Muscle of arm (tissue), 12 donors: ENCODE results near the gene BATF2. TPM values are rescaled to one million over a fixed set of nuclear protein-coding genes. Genes with fewer than 3 reads are reported as not detected.
A peak's percentile ranks its signal among the peaks of the same experiment; 100 is the strongest.
"Not testable (repeated sequence)": the region's sequence is repeated elsewhere in the genome, so short reads cannot be mapped to it uniquely, and the experiment has no call there.

Source experiments
- DNase-seq: peaks from one replicate; pipeline ENCODE4 v3.0.0-alpha.2; 2013
- polyA plus RNA-seq, 12 donors: library from polyadenylated mRNA; unstranded; fragments of 120-200 nt; gene quantifications; one replicate each; pipeline ENCODE4 v1.2.1, GENCODE V29; 2013; ENCODE audit not compliant: insufficient read length in 12 of 12

Gene BATF2
- polyA plus RNA-seq, 12 donors = 0.40 to 1.3 (median 0.79) TPM; not detected in 2

DNA sequence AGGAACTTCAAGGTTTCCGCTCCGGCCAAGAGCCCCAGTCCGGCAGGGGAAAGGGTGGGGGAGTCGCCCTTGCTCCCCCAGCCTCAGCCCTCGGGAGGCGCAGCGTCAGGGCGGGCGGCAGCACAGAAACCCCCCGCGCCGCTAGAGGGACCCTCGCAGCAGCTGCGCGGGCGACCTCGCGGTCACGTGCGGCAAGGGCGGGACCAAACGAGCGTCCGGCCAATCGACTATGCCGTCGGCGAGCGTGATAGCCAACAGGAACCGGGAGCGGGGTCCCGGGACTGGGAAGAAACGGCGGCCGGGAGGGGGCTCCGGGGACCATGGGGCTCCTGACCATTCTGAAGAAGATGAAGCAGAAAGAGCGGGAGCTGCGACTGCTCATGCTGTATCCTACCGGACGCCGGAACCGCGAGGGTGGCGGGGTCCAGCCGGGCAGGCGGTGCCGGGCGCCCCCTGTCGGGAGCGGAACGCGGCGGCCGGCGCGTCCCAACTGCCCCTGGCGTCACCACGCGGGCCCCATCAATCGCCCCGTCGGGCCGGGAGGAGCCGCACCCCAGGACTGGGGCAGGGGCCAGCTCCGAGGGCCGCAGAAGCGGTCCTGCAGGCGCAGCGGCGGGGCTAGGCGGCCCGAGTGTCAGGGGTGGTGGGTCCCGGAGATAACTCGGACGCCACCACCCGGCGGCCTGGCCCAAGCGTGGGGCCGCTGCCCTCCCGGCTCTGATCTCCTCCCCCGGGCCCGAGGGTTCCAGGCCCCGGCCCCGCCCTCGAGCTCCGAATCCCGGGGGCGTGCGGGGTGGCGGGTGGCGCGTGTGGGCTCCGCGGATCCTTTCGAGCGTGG lies 17.3 kb upstream of the BATF2 start, which contains the start of gene ARL2:
ARL2 (plus strand) TSS at position 273 of the 838 bp plus-strand sequence; CDS start at position 321, 48 bp downstream.
- DNase-seq = peak; percentile 94

DNA sequence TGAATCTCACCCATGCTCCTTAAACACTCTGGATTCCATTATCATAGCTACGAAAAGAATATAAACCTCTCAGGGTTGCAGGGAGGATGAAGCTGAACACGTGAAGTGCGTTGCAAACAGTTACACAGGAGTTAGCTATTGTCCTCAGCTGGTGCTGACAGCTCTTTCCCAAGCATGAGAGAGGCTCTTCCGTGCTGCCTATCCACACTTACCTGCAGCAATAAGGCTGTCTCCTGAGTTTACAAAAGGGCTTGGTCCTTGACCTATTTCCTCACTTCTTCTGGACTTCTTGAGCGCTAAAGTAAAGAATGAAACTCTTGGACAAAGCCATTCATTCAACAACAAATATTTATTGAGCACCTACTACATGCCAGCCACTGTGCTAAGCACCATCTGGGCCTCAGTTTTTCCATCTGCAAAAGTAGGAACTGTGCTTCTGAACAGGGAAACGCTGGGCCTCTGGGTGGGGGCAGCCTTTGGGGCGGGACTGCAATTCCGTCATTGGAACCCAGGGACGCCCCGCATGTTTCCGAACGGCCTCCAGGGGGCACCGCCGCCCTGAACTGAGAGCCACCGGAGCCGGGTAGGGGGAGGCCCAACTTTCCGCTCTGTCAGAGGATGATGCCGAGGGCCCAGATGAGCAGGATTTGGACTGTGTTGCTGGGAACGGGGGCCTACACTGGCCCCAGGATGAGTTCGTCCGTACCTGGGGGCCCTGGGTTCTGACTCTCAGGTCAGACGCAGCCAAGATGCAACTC lies 16.5 kb upstream of the BATF2 start:
- DNase-seq = peak; percentile 93

DNA sequence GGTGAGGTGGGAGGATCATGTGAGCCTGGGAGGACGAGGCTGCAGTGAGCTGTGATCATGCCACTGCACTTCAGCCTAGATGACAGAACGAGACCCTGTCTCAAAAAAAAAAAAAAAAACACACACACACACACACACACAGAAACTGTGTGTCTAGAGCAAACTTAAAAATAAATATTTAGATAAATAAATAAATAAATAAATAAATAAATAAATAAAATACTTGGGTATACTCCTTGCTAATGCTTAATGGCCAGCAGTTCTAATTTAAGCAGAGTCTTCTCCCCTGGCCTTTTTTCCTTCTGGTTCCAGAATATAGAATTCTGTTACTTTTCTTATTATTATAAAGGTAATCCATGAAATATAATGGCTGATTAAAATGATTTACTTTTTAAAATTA lies 12.1 kb upstream of the BATF2 start:
- DNase-seq = no peak

DNA sequence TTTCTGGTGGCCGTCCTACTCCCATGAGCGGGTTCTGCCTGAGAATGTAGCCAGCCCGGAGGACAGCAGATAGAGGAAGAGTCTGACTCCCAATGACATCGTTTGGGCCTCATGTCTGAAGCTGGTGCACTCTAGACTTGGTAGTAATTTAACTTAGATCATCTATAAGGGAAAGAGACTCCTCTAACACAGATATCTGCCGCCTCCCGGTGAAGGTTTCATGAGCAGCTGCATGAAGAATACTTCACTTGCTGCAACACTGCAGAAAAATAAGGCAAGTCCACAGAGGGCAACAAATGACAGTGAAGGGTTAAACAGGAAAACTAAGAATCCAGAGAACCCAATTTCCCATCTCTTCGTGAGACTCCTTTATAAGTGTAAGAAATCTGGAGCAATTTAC lies 11.2 kb upstream of the BATF2 start:
- no peak for DNase-seq

DNA sequence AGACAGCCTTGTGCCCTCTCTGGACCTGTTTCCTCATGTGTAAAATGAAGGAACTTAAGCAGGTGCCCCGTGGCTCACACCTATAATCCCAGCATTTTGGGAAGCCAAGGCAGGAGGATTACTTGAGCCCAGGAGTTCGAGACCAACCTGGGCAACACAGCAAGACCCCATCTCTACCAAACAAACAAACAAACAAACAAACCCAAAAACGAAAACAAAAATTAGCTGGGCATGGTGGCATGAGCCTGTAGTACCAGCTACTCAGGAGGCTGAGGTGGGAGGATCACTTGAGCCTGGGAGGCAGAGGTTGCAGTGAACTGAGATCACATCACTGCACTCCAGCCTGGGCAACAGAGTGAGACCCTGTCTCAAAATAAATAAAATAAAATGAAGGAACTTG lies 7.2 kb upstream of the BATF2 start:
- not testable (repeated sequence) for DNase-seq

DNA sequence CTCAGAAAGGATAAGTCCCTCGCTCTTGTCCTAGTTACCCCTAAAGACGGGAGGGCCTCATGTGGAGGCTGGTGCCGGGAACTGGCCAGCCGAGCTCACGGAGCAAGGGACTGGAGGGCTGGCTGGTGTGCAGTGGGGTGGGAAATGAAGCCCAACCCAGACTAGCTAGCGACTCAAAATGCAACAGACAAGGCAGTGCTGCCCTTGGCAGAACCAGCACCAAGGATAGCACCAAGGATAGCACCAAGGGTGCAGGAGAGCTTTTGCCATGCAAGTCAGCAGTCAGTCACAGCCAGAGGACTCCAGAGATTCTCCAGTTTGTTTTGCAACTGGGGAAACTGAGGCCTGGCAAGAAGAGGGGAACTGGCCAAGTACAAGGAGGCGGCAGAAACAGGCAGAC lies 6.5 kb upstream of the BATF2 start:
- DNase-seq = no peak

DNA sequence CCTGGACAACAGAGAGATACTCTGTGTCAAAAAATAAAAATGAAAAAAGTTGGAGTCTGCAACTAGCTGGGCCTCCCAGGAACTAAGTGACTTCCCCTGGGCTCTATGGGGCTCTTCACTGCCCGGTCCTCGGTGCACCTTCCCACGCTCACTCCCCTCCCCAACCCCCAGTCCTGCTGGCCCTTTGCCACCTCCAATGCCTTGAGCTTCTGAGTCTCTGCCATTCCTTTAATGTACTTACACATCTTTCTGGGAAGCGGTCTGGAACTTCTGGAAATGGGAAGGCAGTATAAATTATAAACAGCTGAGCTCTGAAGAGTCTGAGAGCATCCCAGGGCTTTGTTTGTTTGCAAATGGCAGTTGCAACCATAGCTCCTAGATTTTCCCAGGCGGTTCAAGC lies 5.9 kb upstream of the BATF2 start:
- DNase-seq = no peak

DNA sequence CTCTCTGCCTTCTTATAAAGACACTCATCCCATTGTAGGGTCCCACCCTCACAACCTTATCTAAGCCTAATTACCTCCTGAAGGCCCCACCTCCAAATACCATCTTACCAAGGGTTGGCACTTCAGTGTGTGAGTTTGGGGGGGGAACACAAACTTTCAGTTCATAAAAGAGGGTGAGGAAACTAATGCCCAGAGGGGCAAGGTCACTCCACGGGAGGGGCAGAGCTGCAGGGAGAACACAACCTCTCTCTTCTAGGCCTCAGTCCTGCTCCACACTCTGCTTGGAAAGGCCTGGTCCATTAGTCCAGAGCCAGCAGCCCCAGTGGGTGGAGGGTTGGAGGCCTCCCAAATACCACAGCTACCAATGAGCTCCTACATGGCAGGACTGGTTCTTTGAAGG lies 2.7 kb upstream of the BATF2 start:
- no peak for DNase-seq

DNA sequence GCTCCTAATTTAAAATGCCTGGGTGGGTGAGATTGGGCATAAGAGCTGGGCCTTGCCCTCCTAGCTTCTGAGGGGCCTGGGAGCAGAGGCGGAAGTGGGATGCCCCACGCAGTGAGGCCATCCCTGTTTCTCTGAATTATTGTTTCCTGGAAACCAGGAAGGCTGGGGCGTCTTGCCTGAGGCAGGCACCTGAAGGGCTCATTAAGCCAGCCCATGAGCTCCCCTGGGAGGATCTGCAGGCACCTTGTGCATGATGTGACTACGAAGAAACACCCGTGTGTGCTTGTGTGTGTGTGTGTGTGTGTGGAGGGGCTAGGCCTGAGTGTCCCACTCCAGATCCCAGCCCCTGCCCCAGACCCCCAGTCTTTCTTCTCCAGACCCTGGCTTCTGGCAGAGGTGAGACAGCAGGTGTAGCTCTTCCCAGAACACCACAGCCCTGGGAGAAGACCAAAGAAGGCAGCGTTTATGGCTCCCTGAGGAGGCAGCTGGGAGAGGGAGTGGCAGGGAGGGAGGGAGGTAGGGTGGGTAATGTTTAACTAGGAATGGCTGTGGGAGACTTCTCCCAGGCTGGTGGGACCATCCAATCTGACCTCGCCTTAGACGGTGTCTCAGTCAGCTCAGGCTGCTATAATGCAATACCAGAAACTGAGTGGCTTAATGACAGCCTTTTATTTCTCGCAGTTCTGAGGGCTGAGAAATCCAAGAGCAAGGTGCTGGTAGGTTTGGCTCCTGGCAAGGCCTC lies 2.1 kb upstream of the BATF2 start:
- DNase-seq = no peak

DNA sequence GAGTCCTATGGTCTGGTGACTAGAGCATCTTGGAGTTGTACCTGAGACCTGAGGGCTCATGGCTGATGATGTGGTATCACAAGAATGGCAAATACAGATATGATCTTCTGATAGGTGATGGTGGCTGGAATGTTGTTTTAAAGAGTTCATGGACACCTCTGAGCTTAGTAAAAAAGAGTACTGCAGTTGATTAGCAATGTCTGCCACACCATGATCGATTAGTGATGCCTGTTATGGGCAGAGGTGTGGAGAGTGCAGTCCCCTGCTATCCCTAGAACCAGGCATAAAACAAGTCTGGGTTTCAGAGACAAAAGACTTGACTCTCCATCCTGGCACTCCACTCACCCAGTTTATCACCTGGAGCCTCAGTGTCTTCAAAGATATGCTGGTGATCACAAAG lies 1.4 kb upstream of the BATF2 start:
- no peak for DNase-seq

DNA sequence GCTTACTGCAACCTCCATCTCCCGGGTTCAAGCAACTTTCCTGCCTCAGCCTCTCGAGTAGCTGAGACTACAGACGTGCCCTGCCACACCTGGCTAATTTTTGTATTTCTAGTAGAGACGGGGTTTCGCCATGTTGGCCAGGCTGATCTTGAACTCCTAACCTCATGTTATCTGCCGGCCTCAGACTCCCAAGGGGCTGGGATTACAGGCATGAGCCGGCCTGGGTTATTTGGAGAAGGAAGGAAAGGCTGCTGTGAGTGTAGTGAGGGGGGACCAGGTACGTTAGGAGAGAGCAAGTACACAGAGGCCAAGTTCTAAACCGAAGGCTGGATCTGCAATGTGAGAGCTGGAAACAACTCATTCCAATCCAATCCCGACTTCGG lies 453 bp downstream of the BATF2 start:
- DNase-seq = no peak

DNA sequence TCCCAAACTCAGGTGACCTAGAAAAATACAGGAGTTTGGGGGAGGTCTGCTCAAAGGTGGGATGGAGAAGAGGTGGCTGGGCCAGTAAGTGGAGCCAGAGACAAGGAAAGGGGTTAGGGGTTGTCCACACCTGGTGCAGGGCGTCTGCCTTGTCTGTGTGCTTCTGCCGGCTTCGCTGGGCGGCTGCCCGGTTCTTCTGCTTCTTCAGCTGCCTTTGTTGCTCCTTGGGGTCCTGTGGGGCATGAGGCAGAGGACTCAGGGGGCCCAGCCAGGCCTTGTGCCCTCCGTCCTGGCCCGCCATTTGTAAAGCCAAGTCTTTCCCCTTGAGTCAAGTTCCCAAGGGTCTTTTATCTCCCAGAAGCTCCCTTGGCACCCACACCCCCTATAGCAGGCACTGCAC lies 2.5 kb downstream of the BATF2 start:
- no peak for DNase-seq

DNA sequence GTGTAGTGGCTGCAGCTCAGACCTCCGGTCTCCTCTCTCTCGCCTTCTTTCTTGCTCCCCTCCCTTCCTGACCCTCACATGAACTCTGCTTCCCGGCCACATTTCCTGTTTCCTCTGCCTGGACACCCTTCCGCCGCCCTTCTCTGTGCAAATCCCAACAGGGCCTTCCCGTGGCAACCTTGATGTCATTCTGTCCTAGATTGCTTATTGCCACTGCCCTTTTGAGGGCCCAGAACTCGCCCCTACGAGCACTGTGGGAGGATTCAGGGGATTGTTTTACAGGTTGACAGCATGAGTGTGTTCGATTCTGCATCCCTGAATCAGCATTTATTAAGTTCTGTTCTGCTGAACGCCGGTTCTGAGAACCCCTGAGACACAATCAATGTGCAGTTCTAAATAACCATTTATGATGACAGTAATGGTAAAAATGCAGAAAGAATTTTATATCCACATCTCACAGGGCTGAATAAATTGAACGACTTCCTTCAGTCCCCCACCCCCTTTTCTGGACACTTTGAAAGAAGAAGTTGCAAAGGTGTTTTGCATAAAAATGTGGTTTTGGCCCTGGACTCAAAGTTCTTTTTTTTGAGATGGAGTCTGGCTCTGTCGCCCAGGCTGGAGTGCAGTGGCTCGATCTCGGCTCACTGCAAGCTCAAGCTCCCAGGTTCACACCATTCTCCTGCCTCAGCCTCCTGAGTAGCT lies 6.4 kb downstream of the BATF2 start:
- DNase-seq = no peak

DNA sequence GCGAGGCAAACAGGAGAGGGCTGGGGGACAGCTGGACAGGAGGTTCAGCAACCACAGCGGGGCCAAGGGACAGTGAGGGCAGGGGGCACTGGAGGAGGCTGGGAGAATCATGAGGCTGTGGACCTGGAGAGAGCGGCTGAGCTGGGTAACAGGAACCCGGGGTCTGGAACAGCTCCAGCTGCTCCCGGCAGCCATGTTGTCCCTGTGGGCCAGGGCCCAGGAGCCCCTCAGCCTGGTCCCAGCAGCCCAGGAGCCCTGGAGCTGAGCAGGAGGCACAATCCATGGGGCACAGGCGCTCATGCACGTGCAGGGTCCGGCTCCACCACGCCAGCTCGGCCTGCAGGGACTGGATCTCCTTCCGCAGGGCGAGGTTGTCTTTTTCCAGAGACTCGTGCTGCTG lies 7.4 kb downstream of the BATF2 start:
- no peak for DNase-seq

DNA sequence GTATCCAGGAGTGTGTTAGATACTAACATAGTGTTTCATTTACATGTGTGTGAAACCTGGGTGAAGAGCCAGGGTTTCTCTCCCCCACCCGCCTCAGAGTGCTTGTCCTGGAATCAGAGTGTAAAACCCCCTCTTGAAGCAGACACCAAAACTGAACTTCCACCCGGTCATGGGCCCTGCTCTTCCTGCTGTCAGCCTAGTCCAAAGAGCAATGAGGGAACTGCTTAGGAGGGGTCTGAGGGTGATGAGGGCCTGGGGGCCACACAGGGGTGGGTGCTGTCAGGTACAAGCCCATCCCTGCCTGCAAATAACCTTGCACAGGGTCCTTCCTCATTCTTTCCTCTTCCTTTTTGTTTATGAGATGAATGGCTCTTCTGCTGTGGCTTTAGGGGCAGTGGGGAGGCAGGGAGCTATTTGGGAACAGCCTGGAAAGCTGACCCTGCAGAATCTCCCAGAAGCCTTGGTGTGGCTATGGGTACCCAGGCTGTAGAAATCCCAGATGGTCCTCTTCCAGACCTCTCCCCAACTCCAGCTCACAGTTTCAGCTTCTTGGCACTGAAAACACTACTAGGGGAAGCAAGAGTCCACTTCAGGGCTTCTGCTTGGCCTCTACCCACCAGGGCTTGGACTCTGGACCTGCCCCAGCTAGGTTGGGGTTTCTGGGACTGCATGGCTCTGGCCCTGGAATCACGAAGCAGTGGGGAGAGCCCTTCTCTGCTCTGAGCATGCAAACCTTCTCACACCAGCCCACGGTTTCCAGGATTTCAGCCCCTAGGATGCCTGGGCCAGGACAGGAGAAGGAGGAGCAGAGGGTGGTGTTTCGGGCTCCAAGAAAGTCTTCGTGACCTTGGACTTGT lies 8.5 kb downstream of the BATF2 start:
- DNase-seq = no peak

DNA sequence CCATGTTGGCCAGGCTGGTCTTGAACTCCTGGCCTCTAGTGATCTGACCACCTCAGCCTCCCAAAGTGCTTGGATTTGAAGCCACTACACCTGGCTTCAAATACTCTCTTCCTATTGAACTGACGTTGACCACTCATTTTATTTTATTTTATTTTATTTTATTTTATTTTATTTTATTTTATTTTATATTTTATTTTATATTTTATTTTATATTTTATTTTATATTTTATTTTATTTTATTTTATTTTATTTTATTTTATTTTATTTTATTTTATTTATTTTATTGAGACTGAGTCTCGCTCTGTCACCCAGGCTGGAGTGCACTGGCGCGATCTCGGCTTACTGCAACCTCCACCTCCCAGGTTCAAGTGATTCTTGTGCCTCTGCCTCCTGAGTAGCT lies 13.4 kb downstream of the BATF2 start:
- DNase-seq = not testable (repeated sequence)

DNA sequence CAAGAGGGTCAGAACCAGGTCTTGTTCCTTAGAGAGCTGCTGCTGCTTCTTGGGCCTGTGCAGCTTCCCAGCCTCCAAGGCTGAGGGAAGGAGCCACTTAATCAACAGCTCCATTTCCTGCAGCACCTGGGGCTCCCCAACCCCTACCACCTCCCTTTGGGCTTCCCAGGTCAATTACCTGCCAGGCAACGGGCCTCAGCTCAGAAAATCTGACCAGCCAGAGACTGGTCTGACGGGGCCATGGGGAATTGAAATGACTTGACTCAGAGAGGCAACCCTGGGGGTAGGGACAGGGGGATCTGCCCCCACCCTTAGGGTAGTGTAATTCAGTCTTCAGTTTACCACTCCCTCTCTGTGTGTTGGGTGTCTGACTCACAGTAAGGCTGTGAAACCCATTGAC lies 20.1 kb downstream of the BATF2 start:
- DNase-seq = no peak

DNA sequence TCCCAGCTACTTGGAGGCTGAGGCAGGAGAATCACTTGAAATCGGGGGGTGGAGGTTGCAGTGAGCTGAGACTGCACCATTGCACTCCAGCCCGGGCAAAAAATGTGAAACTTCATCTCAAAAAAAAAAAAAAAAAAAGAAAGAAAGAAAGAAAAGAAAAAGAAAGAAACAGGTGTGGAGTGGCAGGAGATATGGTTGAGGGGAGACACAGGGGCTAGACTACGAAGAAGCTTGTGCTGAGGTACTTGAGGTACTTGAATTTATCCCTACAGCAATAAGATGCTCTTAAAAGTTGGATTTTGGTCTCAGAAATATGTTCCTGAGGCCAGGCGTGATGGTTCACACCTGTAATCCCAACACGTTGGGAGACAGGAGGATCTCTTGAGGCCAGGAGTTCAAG lies 22.6 kb downstream of the BATF2 start:
- DNase-seq = no peak

DNA sequence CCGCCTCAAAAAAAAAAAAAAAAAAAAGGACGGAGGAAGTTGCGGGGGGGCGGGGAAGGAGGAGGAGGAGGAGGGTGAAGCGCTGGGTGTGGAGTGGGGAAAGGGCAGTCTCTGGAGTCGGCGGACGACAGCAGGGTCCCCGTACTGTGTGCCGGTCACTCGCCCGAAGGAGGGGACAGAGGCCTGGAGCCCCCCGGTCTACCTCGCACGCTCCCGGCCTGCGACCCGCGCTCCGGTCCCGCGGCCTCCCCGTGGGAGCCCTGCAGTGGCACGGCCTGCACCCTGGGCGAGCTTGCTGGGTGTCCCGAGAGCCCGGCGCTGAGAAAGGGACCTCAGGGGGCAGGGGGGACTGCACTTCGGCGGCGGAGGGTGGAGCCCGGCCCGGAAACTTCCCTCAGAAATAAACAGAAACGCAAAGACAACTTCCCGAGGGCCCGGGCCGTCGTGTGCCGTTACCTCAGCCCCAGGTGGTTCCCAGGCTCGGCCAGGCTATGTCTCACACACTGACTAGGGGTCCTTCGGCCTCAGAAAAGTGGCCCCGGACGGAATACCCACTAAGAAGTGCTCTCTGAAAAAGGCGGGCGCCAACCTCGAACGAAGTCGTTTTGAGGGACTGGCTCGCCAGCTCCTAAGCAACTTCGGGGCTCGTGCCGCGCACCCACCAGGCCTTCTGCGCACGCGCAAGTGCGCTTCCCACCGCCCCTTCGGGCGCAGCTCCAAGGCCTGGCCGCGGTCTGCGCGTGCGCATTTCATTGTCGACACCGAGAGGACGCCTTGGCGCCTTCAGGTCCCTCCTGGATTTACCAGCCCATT lies 25.1 kb downstream of the BATF2 start, which contains the start of gene MAJIN:
MAJIN (minus strand) TSS at position 688 of the 813 bp plus-strand sequence. CDS start 12,703 bp downstream, outside the sequence.
- DNase-seq = peak; percentile 88

DNA sequence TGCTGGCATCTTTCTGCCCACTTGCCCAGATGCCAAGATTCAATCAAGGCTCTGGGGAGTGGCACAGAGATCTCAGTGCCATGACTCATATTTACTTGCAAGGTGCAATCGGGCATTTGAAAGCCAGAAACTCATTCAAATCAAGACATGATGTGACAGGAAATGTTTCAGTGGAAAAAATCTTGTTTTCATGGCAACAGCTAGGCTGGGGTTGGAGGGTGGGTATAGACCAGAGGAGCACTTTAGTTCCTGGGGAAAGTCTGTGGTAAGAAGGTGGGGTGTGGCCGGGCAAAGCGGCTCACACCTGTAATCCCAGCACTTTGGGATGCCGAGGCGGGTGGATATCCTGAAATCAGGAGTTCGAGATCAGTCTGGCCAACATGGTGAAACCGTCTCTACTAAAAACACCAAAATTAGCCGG lies 26.0 kb downstream of the BATF2 start:
- DNase-seq = no peak
